Colonic mucosa (tissue), 4 donors: Measurements from ENCODE around the gene YIF1A. TPM values are rescaled to one million over a fixed set of nuclear protein-coding genes. Genes with fewer than 3 reads are reported as not detected.
"Not testable (repeated sequence)": the region's sequence is repeated elsewhere in the genome, so short reads cannot be mapped to it uniquely, and the experiment has no call there.

Experiments used
- DNase-seq: peaks from one replicate; pipeline ENCODE4 v3.0.0-alpha.2; 2020
- H3K27ac ChIP-seq: fragments of 200-600 bp; one replicate; pipeline ENCODE4 v1.8.0; 2021
- H3K27me3 ChIP-seq: fragments of 200-600 bp; one replicate; pipeline ENCODE4 v1.8.0; 2021
- H3K36me3 ChIP-seq: fragments of 200-600 bp; one replicate; pipeline ENCODE4 v1.8.0; 2021
- H3K4me1 ChIP-seq: fragments of 200-600 bp; one replicate; pipeline ENCODE4 v1.8.0; 2021; ENCODE audit warnings: mild to moderate bottlenecking
- H3K4me3 ChIP-seq: fragments of 200-600 bp; one replicate; pipeline ENCODE4 v1.8.0; 2021
- H3K9ac ChIP-seq, 2 donors: one replicate each; pipeline ENCODE4 v1.7.0; 2013; ENCODE audit warnings: control low read depth in 2 of 2, low read depth in 2 of 2, low read length in 2 of 2
- H3K9me3 ChIP-seq: fragments of 200-600 bp; one replicate; pipeline ENCODE4 v1.8.0; 2021
- intact Hi-C: fragments of 100-400 bp; cut with DNase I; formaldehyde crosslinking; loops from one replicate; pipeline ENCODE4 v1.14.1; 2022
- total RNA-seq, 2 donors: library from RNA; stranded (reverse); fragmentation: NEBNext Ultra II Directional in 1 of 2; extraction: Animal tissue kit (Norgen Biotek cat#: 25700) in 1 of 2; gene quantifications; one replicate each; pipeline ENCODE4 v1.2.1, GENCODE V29; 2021
- TF ChIP-seq, protein P1 (sequence below): fragments of 200-600 bp; IDR thresholded peaks from one replicate; pipeline ENCODE4 v1.8.0; 2022; ENCODE audit warnings: antibody characterized with exemption, mild to moderate bottlenecking
- donor health status: healthy.
- donor health status: DM: no; HTN: no; CAD: no.
- donor health status: DM: no; HTN: no; CAD: no.

Gene YIF1A
- total RNA-seq, 2 donors from 2014 or later, result 87.4 to 159 TPM

DNA sequence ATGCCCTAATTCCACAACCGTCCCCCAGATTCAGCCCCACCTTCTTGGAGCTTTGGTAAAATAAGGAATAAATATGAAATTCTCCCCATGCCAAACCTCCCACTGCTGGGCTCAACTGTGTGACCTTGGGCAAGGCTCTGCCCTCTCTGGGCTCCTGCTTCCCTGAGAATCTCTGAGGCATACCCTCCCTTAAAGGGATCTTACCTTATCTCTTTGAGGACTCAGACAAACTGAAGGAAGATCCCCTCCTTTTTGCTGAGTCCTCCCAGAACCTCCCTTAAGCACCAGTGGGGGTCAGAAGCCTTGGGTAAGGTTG lies 25.2 kb upstream of the YIF1A start:
- Histone ChIP-seq H3K27ac (peak overlapping the region; percentile 86), H3K36me3 (no peaks in the 10 kb centered on the region), H3K27me3 (no peaks in the 10 kb centered on the region), H3K9me3 (no peaks in the 10 kb centered on the region), H3K4me3 (no peak overlapping the region), H3K4me1 (peaks cover 5% of the 10 kb centered on the region), H3K9ac (peak overlapping the region in 1 of 2 donors; percentile 51)
- no peak for DNase-seq
- TF ChIP-seq, protein P1, sequence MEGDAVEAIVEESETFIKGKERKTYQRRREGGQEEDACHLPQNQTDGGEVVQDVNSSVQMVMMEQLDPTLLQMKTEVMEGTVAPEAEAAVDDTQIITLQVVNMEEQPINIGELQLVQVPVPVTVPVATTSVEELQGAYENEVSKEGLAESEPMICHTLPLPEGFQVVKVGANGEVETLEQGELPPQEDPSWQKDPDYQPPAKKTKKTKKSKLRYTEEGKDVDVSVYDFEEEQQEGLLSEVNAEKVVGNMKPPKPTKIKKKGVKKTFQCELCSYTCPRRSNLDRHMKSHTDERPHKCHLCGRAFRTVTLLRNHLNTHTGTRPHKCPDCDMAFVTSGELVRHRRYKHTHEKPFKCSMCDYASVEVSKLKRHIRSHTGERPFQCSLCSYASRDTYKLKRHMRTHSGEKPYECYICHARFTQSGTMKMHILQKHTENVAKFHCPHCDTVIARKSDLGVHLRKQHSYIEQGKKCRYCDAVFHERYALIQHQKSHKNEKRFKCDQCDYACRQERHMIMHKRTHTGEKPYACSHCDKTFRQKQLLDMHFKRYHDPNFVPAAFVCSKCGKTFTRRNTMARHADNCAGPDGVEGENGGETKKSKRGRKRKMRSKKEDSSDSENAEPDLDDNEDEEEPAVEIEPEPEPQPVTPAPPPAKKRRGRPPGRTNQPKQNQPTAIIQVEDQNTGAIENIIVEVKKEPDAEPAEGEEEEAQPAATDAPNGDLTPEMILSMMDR, result no peak
- intact Hi-C loops, result no loop called here

DNA sequence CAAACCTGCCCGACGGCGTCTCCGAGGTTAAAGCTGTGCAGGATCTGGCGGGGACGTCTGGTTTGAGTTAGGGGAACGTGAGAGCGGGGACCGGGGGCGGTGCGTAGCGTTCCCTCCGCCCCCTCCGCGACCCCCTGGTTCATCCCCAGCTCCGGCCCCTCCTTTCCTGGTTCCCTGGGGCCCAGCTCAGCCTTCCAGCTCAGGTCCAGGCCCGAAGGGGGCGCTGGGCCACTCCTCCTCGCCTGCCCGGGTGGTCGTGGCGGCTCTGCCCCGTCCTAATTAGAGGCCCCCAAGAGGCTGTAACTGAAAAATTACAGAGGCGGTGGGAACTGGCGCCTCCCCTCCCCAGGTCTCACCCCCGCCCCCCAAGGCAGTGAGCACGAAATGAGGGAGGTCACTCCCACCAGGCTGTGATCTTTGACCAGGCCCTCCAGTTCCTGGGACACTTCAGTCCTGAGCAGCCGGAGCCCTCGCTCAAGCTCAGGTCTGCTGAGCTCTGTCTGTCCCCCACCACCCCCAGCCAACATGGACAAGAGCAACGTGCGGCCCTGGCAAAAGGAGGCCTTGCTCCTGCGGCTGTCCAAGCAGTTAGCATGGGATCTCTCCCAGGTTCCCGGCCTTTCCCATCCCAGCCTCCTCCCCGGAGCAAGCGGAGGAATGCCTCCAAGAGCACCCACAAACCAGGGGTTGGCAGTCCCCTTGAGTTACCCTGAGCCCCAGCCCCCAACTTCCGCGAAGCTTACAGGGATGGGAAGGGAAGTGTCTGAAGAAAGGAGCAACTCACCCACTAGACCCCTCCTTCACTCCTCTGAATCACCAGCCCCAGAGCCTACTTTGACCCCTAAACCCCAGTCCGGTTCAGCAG lies 24.6 kb upstream of the YIF1A start:
- TF ChIP-seq, protein P1, result no peak
- Histone ChIP-seq H3K36me3 (no peaks in the 10 kb centered on the region), H3K27me3 (no peaks in the 10 kb centered on the region), H3K4me1 (peaks cover 5% of the 10 kb centered on the region), H3K4me3 (peak overlapping the region; percentile 25), H3K9ac (peak overlapping the region; percentile 51 to 70), H3K27ac (peak overlapping the region; percentile 86), H3K9me3 (no peaks in the 10 kb centered on the region)
- intact Hi-C loops, result no loop called here
- DNase-seq, result no peak

DNA sequence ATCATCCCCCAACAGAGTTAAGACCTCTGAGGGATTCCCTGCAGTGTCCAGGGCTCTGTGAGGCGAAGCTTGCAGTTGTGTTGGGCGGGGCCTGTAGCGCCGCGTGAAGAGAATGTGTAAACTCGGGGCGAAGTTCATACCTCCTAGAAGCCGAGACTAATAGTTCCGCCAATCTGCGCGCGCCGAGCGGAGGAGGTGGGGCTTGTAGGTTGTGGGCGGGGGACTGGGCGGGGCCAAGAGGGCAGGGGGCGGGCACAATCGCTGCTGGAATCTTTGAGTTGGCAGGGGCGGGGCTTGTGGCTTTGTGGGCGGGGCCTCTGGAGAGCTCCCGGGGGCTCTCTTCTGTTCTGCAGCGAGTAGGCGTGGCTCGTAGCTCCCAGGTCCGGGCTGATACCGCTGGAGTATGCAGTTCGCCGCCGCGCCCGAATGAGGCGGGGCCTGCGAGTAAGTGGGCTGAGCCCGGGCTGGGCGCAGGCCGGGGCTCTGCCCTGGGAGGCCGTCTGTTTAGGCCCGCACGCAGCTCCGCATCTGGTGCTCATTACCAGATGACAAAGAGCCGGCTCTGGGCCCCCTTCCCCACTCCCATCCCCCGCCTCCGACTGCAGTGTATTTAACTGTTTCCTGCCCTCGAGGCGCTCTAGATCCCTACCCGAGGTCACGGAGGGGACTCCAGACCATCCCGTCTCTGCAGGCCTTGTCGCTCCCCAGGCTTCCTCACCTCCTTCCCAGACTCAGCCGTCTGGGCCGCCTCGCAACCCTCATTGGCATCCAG lies 23.8 kb upstream of the YIF1A start:
- Histone ChIP-seq H3K36me3 (no peaks in the 10 kb centered on the region), H3K9ac (peak overlapping the region; percentile 70 to 73), H3K4me1 (peaks cover 5% of the 10 kb centered on the region), H3K4me3 (peak overlapping the region; percentile 54), H3K27me3 (no peaks in the 10 kb centered on the region), H3K9me3 (no peaks in the 10 kb centered on the region), H3K27ac (peak overlapping the region; percentile 89)
- intact Hi-C loops, result no loop called here
- TF ChIP-seq, protein P1, result no peak
- DNase-seq, result peak; percentile 100

DNA sequence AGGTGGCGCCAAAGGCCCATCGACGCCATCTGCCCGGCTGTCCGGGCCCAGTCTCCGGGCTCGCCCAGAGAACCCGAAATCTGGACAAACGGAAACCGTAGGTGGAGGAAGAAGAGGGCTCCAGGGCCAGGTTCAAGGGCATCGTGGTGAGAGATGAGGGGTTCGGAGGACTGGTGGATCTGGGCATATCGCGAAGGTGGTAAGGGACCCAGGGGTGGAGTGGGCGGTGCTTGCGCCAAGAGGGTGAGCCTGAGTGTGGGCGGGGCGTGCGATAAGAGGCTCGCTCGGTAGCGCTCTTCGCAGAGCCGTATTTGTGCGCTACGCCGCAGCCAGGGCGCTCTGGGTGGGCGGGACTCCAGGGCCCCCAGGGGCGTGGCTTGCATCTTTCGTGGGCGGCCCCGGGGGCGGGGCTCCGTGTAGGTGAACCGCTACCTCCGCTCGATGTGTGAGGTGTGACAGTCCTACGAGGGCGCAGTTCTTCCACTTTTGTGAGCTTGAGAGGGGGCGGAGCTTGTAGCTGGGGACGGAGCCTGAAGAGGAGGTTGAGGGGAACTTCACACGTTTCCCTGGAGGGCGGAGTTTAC lies 23.1 kb upstream of the YIF1A start:
- peak overlapping the region; percentile 54 for H3K4me3 ChIP-seq
- TF ChIP-seq, protein P1, result no peak
- intact Hi-C loops, result loop anchor here (1.0 kb wide), 1 partner anchor 77 kb away; no protein-coding TSS in a partner anchor
- H3K9ac ChIP-seq, result peak overlapping the region; percentile 68 to 73
- H3K27me3 ChIP-seq, result no peaks in the 10 kb centered on the region
- H3K9me3 ChIP-seq, result no peaks in the 10 kb centered on the region
- peak; percentile 94 for DNase-seq
- H3K27ac ChIP-seq, result peak overlapping the region; percentile 89
- peaks cover 5% of the 10 kb centered on the region for H3K4me1 ChIP-seq
- no peaks in the 10 kb centered on the region for H3K36me3 ChIP-seq

DNA sequence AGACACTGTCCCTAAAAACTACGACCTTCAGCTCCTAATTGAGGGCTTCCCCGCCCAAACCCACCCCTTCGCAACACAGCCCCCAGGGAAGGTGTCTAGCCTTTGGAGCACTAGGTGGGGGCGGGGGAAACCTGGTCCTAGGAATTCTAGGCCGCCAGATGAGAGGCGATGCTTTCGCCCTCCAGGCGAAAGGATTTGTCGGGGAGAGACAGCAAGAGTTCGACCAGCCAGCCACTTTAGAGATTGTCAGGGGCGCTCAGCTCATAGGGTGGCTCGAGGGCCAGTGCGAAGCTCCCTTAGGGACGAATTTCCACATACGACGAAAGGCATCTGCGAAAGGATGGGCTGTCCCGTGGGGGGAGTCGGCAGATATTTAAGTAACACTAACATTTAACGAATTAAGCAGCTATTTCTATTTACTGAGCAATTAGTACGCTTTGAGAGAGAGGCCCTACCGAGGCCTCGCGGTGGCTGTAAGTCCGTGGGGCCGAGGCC lies 22.6 kb upstream of the YIF1A start:
- peak overlapping the region; percentile 68 to 73 for H3K9ac ChIP-seq
- TF ChIP-seq, protein P1, result peak; percentile 86
- H3K4me1 ChIP-seq, result peaks cover 5% of the 10 kb centered on the region
- H3K9me3 ChIP-seq, result no peaks in the 10 kb centered on the region
- no peak for DNase-seq
- no peaks in the 10 kb centered on the region for H3K27me3 ChIP-seq
- intact Hi-C loops, result loop anchor here (1.0 kb wide), 1 partner anchor 78 kb away; no protein-coding TSS in a partner anchor
- H3K27ac ChIP-seq, result peak overlapping the region; percentile 89
- H3K4me3 ChIP-seq, result peak overlapping the region; percentile 54
- H3K36me3 ChIP-seq, result no peaks in the 10 kb centered on the region

DNA sequence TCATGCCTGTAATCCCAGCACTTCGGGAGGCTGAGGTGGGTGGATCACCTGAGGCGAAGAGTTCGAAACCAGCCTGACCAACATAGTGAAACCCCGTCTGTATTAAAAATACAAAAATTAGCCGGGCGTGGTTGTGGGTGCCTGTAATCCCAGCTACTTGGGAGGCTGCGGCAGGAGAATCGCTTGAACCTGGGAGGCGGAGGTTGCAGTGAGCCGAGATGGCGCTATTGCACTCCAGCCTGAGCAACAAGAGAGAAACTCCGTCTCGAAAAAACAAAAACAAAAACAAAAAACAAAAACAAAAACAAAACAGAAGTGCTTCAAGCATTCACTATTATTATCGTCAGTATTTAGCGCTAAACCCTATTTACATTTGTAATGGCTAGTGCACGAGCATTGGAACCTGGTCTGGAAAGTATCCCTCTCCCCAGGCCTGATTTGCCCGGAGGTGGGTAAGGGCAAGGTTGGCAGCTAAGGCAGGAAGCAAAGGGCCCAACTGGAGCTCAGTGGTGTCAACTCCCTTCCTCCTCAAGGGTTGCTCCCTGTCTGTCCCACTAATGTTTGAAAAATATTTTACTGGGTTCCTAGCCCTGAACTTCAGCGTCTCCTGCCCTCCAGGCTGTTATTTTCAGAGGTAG lies 22.0 kb upstream of the YIF1A start:
- not testable (repeated sequence) for H3K27me3 ChIP-seq, H3K9ac ChIP-seq, H3K36me3 ChIP-seq, H3K27ac ChIP-seq, DNase-seq, H3K4me1 ChIP-seq, H3K4me3 ChIP-seq, H3K9me3 ChIP-seq
- intact Hi-C loops, result loop anchor here (1.0 kb wide), 1 partner anchor 78 kb away; no protein-coding TSS in a partner anchor
